Activated naive CD4-positive, alpha-beta T cell (primary cell): ENCODE data around the gene ELAC1.
"Not testable (repeated sequence)": the region's sequence is repeated elsewhere in the genome, so short reads cannot be mapped to it uniquely, and the experiment has no call there.

ENCODE experiments used
- DNase-seq, 4 experiments: peaks; one replicate each; lab custom pipeline; 2025; lab: John Stamatoyannopoulos, UW

The ELAC1 gene

GRCh38 chr18:50973367-50974126 is 5.7 kb downstream of the ELAC1 start:
- no peak for DNase-seq

- DNase-seq = no peak
Measured at GRCh38 chr18:50977037-50977760, 9.4 kb downstream of the ELAC1 start.

GRCh38 chr18:50981381-50981780 is 13.5 kb downstream of the ELAC1 start:
- no peak for DNase-seq

GRCh38 chr18:50982086-50982801 is 14.4 kb downstream of the ELAC1 start:
- DNase-seq = no peak

- DNase-seq = no peak
Measured at GRCh38 chr18:50982802-50983179, 15.0 kb downstream of the ELAC1 start.

- DNase-seq = no peak
Measured at GRCh38 chr18:50986360-50987087, 18.7 kb downstream of the ELAC1 start.

- DNase-seq = no peak
Measured at GRCh38 chr18:50987261-50987660, 19.4 kb downstream of the ELAC1 start.

- DNase-seq = no peak
Measured at GRCh38 chr18:50989711-50990110, 21.9 kb downstream of the ELAC1 start.

- no peak for DNase-seq
Measured at GRCh38 chr18:50992351-50992762, 24.5 kb downstream of the ELAC1 start.

- no peak for DNase-seq
Measured at GRCh38 chr18:50994031-50994430, 26.2 kb downstream of the ELAC1 start.

GRCh38 chr18:51003174-51003573 is 35.3 kb downstream of the ELAC1 start:
- DNase-seq = not testable (repeated sequence)

GRCh38 chr18:51006061-51006818 is 38.4 kb downstream of the ELAC1 start:
- DNase-seq = no peak

GRCh38 chr18:51006948-51007789 is 39.3 kb downstream of the ELAC1 start:
- DNase-seq = no peak

- no peak for DNase-seq
Measured at GRCh38 chr18:51007790-51008139, 39.9 kb downstream of the ELAC1 start.

- no peak for DNase-seq
Measured at GRCh38 chr18:51009072-51009471, 41.2 kb downstream of the ELAC1 start.

GRCh38 chr18:51010218-51010617 is 42.4 kb downstream of the ELAC1 start:
- no peak for DNase-seq

- no peak for DNase-seq
Measured at GRCh38 chr18:51011709-51012108, 43.9 kb downstream of the ELAC1 start.

GRCh38 chr18:51012441-51012840 is 44.6 kb downstream of the ELAC1 start:
- no peak for DNase-seq

GRCh38 chr18:51013259-51013658 is 45.4 kb downstream of the ELAC1 start:
- DNase-seq = no peak

GRCh38 chr18:51017140-51017879 is 49.5 kb downstream of the ELAC1 start:
- no peak for DNase-seq
